ENCODE data around the gene FGF18. TPM values are rescaled to one million over a fixed set of nuclear protein-coding genes. Genes with fewer than 3 reads are reported as not detected.
A peak's percentile ranks its signal among the peaks of the same experiment; 100 is the strongest.
"Not testable (repeated sequence)": the region's sequence is repeated elsewhere in the genome, so short reads cannot be mapped to it uniquely, and the experiment has no call there.

Gene FGF18
- total RNA-seq (under 1 TPM; 0.13 to 0.97 (median 0.31) TPM), polyA plus RNA-seq (under 1 TPM; 0.38 to 0.52 TPM)

GRCh38 chr5:171418982-171419687 is at the start of gene FGF18:
TSS of gene FGF18 (plus strand) at chr5:171419647. CDS start at chr5:171420200, 553 bp downstream.
- FAIRE-seq = no peak
- WGBS, 2 donors = 1% methylated on average over 56 to 74 of the region's 74 CpGs

DNA sequence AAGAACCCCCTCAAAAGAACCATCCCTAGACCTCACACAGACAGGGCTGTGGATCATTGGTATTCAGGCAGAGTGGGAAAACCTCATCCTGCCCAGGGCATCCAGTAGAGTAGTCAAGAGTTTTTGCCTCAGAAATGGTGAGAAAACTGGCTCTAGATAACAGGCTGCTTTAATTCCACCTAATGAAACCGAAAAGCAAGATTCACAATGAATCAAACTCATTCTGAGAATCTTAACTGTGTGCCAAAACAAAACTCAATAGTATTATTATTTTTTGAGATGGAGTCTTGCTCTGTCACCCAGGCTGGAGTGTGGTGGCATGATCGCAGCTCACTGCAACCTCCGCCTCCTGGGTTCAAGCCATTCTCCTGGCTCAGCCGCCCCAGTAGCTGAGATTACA is 49.5 kb upstream of the FGF18 start:
- no peak overlapping the region for H3K4me3 ChIP-seq
- no peak for TF ChIP-seq CTCF (IDR thresholded peaks at IDR 0.05)
- H3K4me1 ChIP-seq = no peaks in the 10 kb centered on the region
- no peak for ATAC-seq
- no peak for FAIRE-seq
- no peak for DNase-seq
- 83 to 90% methylated on average over 4 of the region's 4 CpGs for WGBS, 2 donors
- no peak overlapping the region for H3K27ac ChIP-seq
- no peaks in the 10 kb centered on the region for H3K27me3 ChIP-seq
- H3K9me3 ChIP-seq = no peaks in the 10 kb centered on the region
- H3K36me3 ChIP-seq = no peaks in the 10 kb centered on the region
- intact Hi-C loops (cut with DNase I) = no loop called here

More at GRCh38 chr5:171418982-171419687, at the start of gene FGF18:
- DNase-seq (peak in 3 of 6 donors; percentile 34 to 84 (median 39)), ATAC-seq (peak; percentile 46 to 69 (median 55))
- intact Hi-C loops (cut with DNase I) = loop anchor here in 1 of 3 donors (5.0 kb wide), 1 partner anchor 488 kb away; no protein-coding TSS in a partner anchor
- Histone ChIP-seq H3K4me3 (peak within 1 kb of the TSS; percentile 17 to 49 (median 27)), H3K4me1 (peaks cover 8 to 14% (median 10%) of the 10 kb centered on the region in 3 donors), H3K9me3 (no peaks in the 10 kb centered on the region), H3K27ac (no peak within 1 kb of the TSS), H3K27me3 (no peaks in the 10 kb centered on the region), H3K36me3 (no peaks in the 10 kb centered on the region)
- TF ChIP-seq CTCF (IDR thresholded peaks at IDR 0.05) = peak in 2 of 4 donors; percentile 2 to 9

- H3K4me3 ChIP-seq; ATAC-seq; H3K4me1 ChIP-seq; H3K27ac ChIP-seq; H3K36me3 ChIP-seq; FAIRE-seq; intact Hi-C loops (cut with DNase I); DNase-seq; H3K27me3 ChIP-seq; H3K9me3 ChIP-seq: not testable (repeated sequence)
- WGBS, 2 donors = 25 to 30% methylated on average over 10 of the region's 10 CpGs
These were observed 48.6 kb upstream of the FGF18 start for GRCh38 chr5:171370881-171371280.

DNA sequence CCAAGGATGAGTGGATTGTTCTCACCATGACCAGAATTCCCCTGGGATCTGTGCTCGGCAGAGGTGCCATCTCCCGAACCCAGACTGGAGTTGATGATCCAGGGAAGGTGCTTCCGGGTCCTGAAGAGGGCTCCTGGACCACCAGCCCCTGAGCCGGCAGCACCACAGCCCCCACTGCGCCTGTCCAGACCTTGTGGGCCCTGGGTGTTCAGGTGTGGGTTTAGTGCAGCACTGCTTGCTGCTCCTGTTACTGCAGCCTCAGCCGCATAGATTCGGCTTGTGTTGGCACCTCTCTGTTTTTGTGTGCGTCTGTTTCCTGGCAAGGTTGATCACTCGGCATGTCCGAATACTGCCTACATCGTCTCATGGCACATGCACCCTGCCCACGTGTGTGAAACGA is 48.1 kb upstream of the FGF18 start:
- no peak for ATAC-seq
- DNase-seq = no peak
- intact Hi-C loops (cut with DNase I) = no loop called here
- Histone ChIP-seq H3K4me3 (no peak overlapping the region), H3K4me1 (no peaks in the 10 kb centered on the region), H3K36me3 (no peaks in the 10 kb centered on the region), H3K9me3 (no peaks in the 10 kb centered on the region), H3K27me3 (no peaks in the 10 kb centered on the region), H3K27ac (no peak overlapping the region)
- 71 to 73% methylated on average over 13 of the region's 13 CpGs for WGBS, 2 donors
- no peak for TF ChIP-seq CTCF (IDR thresholded peaks at IDR 0.05)
- FAIRE-seq = no peak

DNA sequence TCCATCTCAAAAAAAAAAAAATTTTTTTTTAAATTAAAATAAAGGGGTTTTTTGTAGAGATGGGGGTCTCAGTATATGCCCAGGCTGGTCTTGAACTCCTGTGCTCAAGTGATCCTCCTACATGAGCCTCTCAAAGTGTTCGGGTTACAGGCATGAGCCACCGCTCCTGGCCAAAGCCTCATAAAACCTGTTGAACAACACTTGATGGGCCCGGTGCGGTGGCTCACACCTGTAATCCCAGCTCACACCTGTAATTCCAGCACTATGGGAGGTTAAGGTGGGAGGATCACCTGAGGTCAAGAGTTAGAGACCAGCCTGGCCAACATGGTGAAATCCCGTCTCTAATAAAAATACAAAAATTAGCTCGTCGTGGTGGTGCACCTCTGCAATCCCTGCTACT is 39.5 kb upstream of the FGF18 start:
- WGBS, 2 donors = 87 to 89% methylated on average over 7 of the region's 7 CpGs
- no peak for TF ChIP-seq CTCF (IDR thresholded peaks at IDR 0.05)
- no peak overlapping the region for H3K4me3 ChIP-seq
- no peak overlapping the region for H3K27ac ChIP-seq
- H3K27me3 ChIP-seq = no peaks in the 10 kb centered on the region
- FAIRE-seq (no peak), DNase-seq (no peak), ATAC-seq (no peak)
- intact Hi-C loops (cut with DNase I) = no loop called here
- no peaks in the 10 kb centered on the region for H3K4me1 ChIP-seq
- no peaks in the 10 kb centered on the region for H3K9me3 ChIP-seq
- no peaks in the 10 kb centered on the region for H3K36me3 ChIP-seq

GRCh38 chr5:171384416-171384815 is 35.0 kb upstream of the FGF18 start:
- H3K9me3 ChIP-seq; H3K27ac ChIP-seq; H3K36me3 ChIP-seq; H3K27me3 ChIP-seq; H3K4me1 ChIP-seq; DNase-seq; FAIRE-seq; intact Hi-C loops (cut with DNase I); ATAC-seq; H3K4me3 ChIP-seq: not testable (repeated sequence)
- 82 to 86% methylated on average over 9 of the region's 9 CpGs for WGBS, 2 donors

DNA sequence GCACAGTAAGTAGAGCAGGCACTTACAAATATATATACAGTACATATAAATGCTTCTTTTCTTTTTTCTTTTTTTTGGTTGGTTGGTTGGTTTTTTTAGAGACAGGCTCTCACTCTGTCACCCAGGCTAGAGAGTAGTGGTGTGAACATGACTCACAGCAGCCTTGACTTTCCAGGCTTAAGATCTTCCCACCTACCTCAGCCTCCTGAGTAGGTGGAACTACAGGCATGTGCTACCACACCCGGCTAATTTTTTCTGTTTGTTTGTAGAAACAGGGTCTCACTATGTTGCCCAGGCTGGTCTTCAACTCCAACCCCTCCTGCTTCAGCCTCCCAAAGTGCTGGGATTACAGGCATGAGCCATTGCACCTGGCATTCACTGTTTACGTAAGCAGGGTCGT is 34.4 kb upstream of the FGF18 start:
- H3K27me3 ChIP-seq; ATAC-seq; H3K36me3 ChIP-seq; DNase-seq; H3K9me3 ChIP-seq; H3K4me3 ChIP-seq; FAIRE-seq; intact Hi-C loops (cut with DNase I); H3K27ac ChIP-seq; H3K4me1 ChIP-seq: not testable (repeated sequence)
- 70 to 81% methylated on average over 3 of the region's 3 CpGs for WGBS, 2 donors
